ENCODE measurements around the gene TMEM9.

TMEM9 gene

GRCh38 chr1:201171063-201172036 is 17.1 kb upstream of the TMEM9 start (continued):
- TF ChIP-seq BCL11B (tag by site-specific recombination; IDR thresholded peaks at IDR 0.05; ENCODE audit: low read depth) (0 out of 2 replicates have a peak, but pooled peaks have one; percentile 37), ZNF202 (tag by site-specific recombination; IDR thresholded peaks at IDR 0.05; ENCODE audit: borderline replicate concordance) (no peak), MEIS1 (CRISPR knock-in tag; IDR thresholded peaks at IDR 0.05; ENCODE audit: borderline replicate concordance) (no peak), ZNF169 (tag by site-specific recombination; IDR thresholded peaks at IDR 0.05) (no peak), ZBTB10 (tag by site-specific recombination; IDR thresholded peaks at IDR 0.05) (peak; percentile 66; the same call in 1 of the 2 replicates), ZNF223 (tag by site-specific recombination; IDR thresholded peaks at IDR 0.05) (peak; percentile 99), ZNF366 (tag by site-specific recombination; conservative IDR thresholded peaks at IDR 0.05) (peak; percentile 40; the same call in 1 of the 2 replicates), ZSCAN30 (tag by site-specific recombination; IDR thresholded peaks at IDR 0.05) (peak; percentile 88), PRDM1 (tag by site-specific recombination; IDR thresholded peaks at IDR 0.05) (no peak), SP3 (tag by site-specific recombination; IDR thresholded peaks at IDR 0.05) (peak; percentile 43; the same call in 1 of the 2 replicates), KLF8 (tag by site-specific recombination; IDR thresholded peaks at IDR 0.05) (peak; percentile 74), ZBTB48 (tag by site-specific recombination; IDR thresholded peaks at IDR 0.05) (peak; percentile 81), HOXC10 (CRISPR knock-in tag; IDR thresholded peaks at IDR 0.05) (no peak), ZNF624 (tag by site-specific recombination; IDR thresholded peaks at IDR 0.05) (no peak), SP7 (tag by site-specific recombination; IDR thresholded peaks at IDR 0.05) (peak; percentile 87), ZNF555 (tag by site-specific recombination; conservative IDR thresholded peaks at IDR 0.05) (no peak), ZBTB8A (tag by site-specific recombination; IDR thresholded peaks at IDR 0.05) (peak; percentile 78), SP2 (tag by site-specific recombination; IDR thresholded peaks at IDR 0.05) (peak; percentile 68), KLF9 (tag by site-specific recombination; IDR thresholded peaks at IDR 0.05; ENCODE audit: low read depth) (no peak), GFI1B (tag by site-specific recombination; IDR thresholded peaks at IDR 0.05) (no peak), ZNF510 (tag by site-specific recombination; IDR thresholded peaks at IDR 0.05; ENCODE audit: insufficient replicate concordance) (no peak), ZNF362 (tag by site-specific recombination; IDR thresholded peaks at IDR 0.05) (peak; percentile 94), IKZF3 (tag by site-specific recombination; IDR thresholded peaks at IDR 0.05) (0 out of 2 replicates have a peak, but pooled peaks have one; percentile 83), MYNN (tag by site-specific recombination; IDR thresholded peaks at IDR 0.05; ENCODE audit: borderline replicate concordance) (no peak), ZNF433 (tag by site-specific recombination; IDR thresholded peaks at IDR 0.05; ENCODE audit: low read depth) (no peak), ZNF140 (tag by site-specific recombination; IDR thresholded peaks at IDR 0.05) (no peak), ZNF146 (tag by site-specific recombination; IDR thresholded peaks at IDR 0.05) (no peak), FEZF1 (tag by site-specific recombination; IDR thresholded peaks at IDR 0.05) (no peak)
- TF ChIP-seq, protein P1, sequence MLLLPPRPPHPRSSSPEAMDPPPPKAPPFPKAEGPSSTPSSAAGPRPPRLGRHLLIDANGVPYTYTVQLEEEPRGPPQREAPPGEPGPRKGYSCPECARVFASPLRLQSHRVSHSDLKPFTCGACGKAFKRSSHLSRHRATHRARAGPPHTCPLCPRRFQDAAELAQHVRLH (tag by site-specific recombination; IDR thresholded peaks at IDR 0.05): peak; percentile 86
- TF ChIP-seq, protein P2, sequence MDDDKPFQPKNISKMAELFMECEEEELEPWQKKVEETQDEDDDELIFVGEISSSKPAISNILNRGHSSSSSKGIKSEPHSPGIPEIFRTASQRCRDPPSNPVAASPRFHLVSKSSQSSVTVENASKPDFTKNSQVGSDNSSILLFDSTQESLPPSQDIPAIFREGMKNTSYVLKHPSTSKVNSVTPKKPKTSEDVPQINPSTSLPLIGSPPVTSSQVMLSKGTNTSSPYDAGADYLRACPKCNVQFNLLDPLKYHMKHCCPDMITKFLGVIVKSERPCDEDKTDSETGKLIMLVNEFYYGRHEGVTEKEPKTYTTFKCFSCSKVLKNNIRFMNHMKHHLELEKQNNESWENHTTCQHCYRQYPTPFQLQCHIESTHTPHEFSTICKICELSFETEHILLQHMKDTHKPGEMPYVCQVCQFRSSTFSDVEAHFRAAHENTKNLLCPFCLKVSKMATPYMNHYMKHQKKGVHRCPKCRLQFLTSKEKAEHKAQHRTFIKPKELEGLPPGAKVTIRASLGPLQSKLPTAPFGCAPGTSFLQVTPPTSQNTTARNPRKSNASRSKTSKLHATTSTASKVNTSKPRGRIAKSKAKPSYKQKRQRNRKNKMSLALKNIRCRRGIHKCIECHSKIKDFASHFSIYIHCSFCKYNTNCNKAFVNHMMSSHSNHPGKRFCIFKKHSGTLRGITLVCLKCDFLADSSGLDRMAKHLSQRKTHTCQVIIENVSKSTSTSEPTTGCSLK (tag by site-specific recombination; IDR thresholded peaks at IDR 0.05): no peak
- TF ChIP-seq, protein P3, sequence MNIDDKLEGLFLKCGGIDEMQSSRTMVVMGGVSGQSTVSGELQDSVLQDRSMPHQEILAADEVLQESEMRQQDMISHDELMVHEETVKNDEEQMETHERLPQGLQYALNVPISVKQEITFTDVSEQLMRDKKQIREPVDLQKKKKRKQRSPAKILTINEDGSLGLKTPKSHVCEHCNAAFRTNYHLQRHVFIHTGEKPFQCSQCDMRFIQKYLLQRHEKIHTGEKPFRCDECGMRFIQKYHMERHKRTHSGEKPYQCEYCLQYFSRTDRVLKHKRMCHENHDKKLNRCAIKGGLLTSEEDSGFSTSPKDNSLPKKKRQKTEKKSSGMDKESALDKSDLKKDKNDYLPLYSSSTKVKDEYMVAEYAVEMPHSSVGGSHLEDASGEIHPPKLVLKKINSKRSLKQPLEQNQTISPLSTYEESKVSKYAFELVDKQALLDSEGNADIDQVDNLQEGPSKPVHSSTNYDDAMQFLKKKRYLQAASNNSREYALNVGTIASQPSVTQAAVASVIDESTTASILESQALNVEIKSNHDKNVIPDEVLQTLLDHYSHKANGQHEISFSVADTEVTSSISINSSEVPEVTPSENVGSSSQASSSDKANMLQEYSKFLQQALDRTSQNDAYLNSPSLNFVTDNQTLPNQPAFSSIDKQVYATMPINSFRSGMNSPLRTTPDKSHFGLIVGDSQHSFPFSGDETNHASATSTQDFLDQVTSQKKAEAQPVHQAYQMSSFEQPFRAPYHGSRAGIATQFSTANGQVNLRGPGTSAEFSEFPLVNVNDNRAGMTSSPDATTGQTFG (tag by site-specific recombination; IDR thresholded peaks at IDR 0.05; ENCODE audit: borderline replicate concordance): no peak

All from HEK293 (cell line).